DOHH2 (cell line): ENCODE measurements around the gene PRPF18.

ENCODE experiments used
- H3F3A ChIP-seq: fragments of 200-600 bp; sonication (generic), shearing (Covaris generic); 2 replicates; pipeline ENCODE4 v1.6.0; 2016; ENCODE audit warnings: antibody characterized with exemption, mild to moderate bottlenecking; ENCODE audit not compliant: control insufficient read depth, insufficient read depth
- H3K27ac ChIP-seq: fragments of 200-600 bp; sonication (generic); 2 replicates; pipeline ENCODE4 v1.5.1; 2014; ENCODE audit warnings: low read depth, mild to moderate bottlenecking, low read length, moderate library complexity
- H3K27me3 ChIP-seq: fragments of 200-600 bp; sonication (generic); 2 replicates; pipeline ENCODE4 v1.6.1; 2014; ENCODE audit warnings: mild to moderate bottlenecking, low read length, mixed read lengths; ENCODE audit not compliant: control insufficient read depth
- H3K36me3 ChIP-seq: fragments of 200-600 bp; sonication (generic); 2 replicates; pipeline ENCODE4 v1.6.1; 2014; ENCODE audit warnings: mild to moderate bottlenecking, low read length, moderate library complexity, mixed read lengths; ENCODE audit not compliant: control insufficient read depth
- H3K4me1 ChIP-seq: fragments of 200-600 bp; sonication (generic); 2 replicates; pipeline ENCODE4 v1.6.1; 2014; ENCODE audit warnings: mild to moderate bottlenecking, low read length, mixed read lengths; ENCODE audit not compliant: control insufficient read depth
- H3K4me2 ChIP-seq: fragments of 200-600 bp; sonication (generic); 2 replicates; pipeline ENCODE4 v1.6.0; 2014; ENCODE audit warnings: mild to moderate bottlenecking, low read length, moderate library complexity
- H3K4me3 ChIP-seq: fragments of 200-600 bp; sonication (generic); 2 replicates; pipeline ENCODE4 v1.5.1; 2014; ENCODE audit warnings: mild to moderate bottlenecking, low read length, mixed read lengths
- H3K79me2 ChIP-seq: fragments of 200-600 bp; sonication (generic); 2 replicates; pipeline ENCODE4 v1.6.1; 2014; ENCODE audit warnings: mild to moderate bottlenecking, low read length, mixed read lengths; ENCODE audit not compliant: control insufficient read depth
- H3K9me2 ChIP-seq: fragments of 200-600 bp; sonication (generic); replicated peaks from 2 replicates; pipeline ENCODE4 v1.6.1; 2014; ENCODE audit warnings: mild to moderate bottlenecking, low read length, mixed read lengths; ENCODE audit not compliant: control insufficient read depth
- H3K9me3 ChIP-seq: fragments of 200-600 bp; sonication (generic); 2 replicates; pipeline ENCODE4 v1.6.1; 2014; ENCODE audit warnings: antibody characterized with exemption, low read length, mixed read lengths; ENCODE audit not compliant: control insufficient read depth, insufficient read depth
- H4K20me1 ChIP-seq: fragments of 200-600 bp; sonication (generic); 2 replicates; pipeline ENCODE4 v1.6.0; 2014; ENCODE audit warnings: low read depth, mild to moderate bottlenecking, antibody characterized with exemption, low read length, moderate library complexity; ENCODE audit not compliant: control insufficient read depth, insufficient read depth
- CTCF ChIP-seq: fragments of 200-600 bp; sonication (generic); IDR thresholded peaks from one replicate; pipeline ENCODE4 v1.5.1; 2014; ENCODE audit warnings: antibody characterized with exemption, mild to moderate bottlenecking, low read depth, low read length; ENCODE audit not compliant: poor library complexity, severe bottlenecking
- EZH2phosphoT487 ChIP-seq: fragments of 200-600 bp; sonication (generic); IDR thresholded peaks from 2 replicates; pipeline ENCODE4 v1.6.1; 2017; ENCODE audit warnings: borderline replicate concordance, mild to moderate bottlenecking, antibody characterized with exemption, low read length, moderate library complexity, mixed read lengths

PRPF18 gene

GRCh38 chr10:13674645-13675588 lies 88.2 kb downstream of the PRPF18 start:
- no peak overlapping the region for H3K27ac ChIP-seq
- H4K20me1 ChIP-seq, result no peaks in the 10 kb centered on the region
- no peak overlapping the region for H3K4me3 ChIP-seq
- H3K36me3 ChIP-seq, result no peaks in the 10 kb centered on the region
- H3K9me3 ChIP-seq, result no peaks in the 10 kb centered on the region
- H3K4me2 ChIP-seq, result no peak overlapping the region
- no peaks in the 10 kb centered on the region for H3K79me2 ChIP-seq
- H3K4me1 ChIP-seq, result no peaks in the 10 kb centered on the region
- H3K9me2 ChIP-seq, result no peaks in the 10 kb centered on the region
- TF ChIP-seq EZH2phosphoT487 (no peak), CTCF (no peak)
- H3F3A ChIP-seq, result no peaks in the 10 kb centered on the region
- peaks cover 18% of the 10 kb centered on the region for H3K27me3 ChIP-seq

GRCh38 chr10:13678101-13678843 lies 91.5 kb downstream of the PRPF18 start:
- H3K4me1 ChIP-seq, result no peaks in the 10 kb centered on the region
- no peaks in the 10 kb centered on the region for H3F3A ChIP-seq
- H3K9me2 ChIP-seq, result no peaks in the 10 kb centered on the region
- no peaks in the 10 kb centered on the region for H3K36me3 ChIP-seq
- H3K27me3 ChIP-seq, result peaks cover 20% of the 10 kb centered on the region
- TF ChIP-seq CTCF (no peak), EZH2phosphoT487 (no peak)
- H3K4me2 ChIP-seq, result no peak overlapping the region
- H3K79me2 ChIP-seq, result no peaks in the 10 kb centered on the region
- no peaks in the 10 kb centered on the region for H3K9me3 ChIP-seq
- no peak overlapping the region for H3K4me3 ChIP-seq
- H4K20me1 ChIP-seq, result no peaks in the 10 kb centered on the region
- H3K27ac ChIP-seq, result no peak overlapping the region
